MM.1S (cell line): ENCODE results near the gene CNTN5.

Experiments used
- DNase-seq: peaks from one replicate; pipeline ENCODE4 v3.0.0-alpha.2; 2015
- H2AFZ ChIP-seq: fragments of 300-600 bp; sonication (generic); 2 replicates; pipeline ENCODE4 v1.6.0; 2016; ENCODE audit warnings: antibody characterized with exemption, low read length
- H3F3A ChIP-seq: fragments of 300-600 bp; sonication (generic); 2 replicates; pipeline ENCODE4 v1.6.1; 2016; ENCODE audit warnings: mild to moderate bottlenecking, antibody characterized with exemption, low read length, moderate library complexity, mixed read lengths; ENCODE audit not compliant: insufficient read depth
- H3K27ac ChIP-seq: fragments of 300-600 bp; sonication (generic); 2 replicates; pipeline ENCODE4 v1.5.1; 2016; ENCODE audit warnings: mild to moderate bottlenecking, low read length
- H3K27me3 ChIP-seq: fragments of 300-600 bp; sonication (generic); replicated peaks from 2 replicates; pipeline ENCODE4 v1.6.0; 2016; ENCODE audit warnings: low read length; ENCODE audit not compliant: insufficient read depth
- H3K36me3 ChIP-seq: fragments of 300-600 bp; sonication (generic); replicated peaks from 2 replicates; pipeline ENCODE4 v1.6.1; 2016; ENCODE audit warnings: mild to moderate bottlenecking, low read length, mixed read lengths; ENCODE audit not compliant: insufficient read depth
- H3K4me1 ChIP-seq: fragments of 300-600 bp; sonication (generic); 2 replicates; pipeline ENCODE4 v1.6.1; 2016; ENCODE audit warnings: low read length, mixed read lengths
- H3K4me2 ChIP-seq: fragments of 300-600 bp; sonication (generic); 2 replicates; pipeline ENCODE4 v1.6.0; 2016; ENCODE audit warnings: low read depth, low read length
- H3K4me3 ChIP-seq: fragments of 300-600 bp; sonication (generic); 2 replicates; pipeline ENCODE4 v1.5.1; 2016; ENCODE audit warnings: low read length, mixed read lengths
- H3K79me2 ChIP-seq: fragments of 300-600 bp; sonication (generic); 2 replicates; pipeline ENCODE4 v1.6.1; 2016; ENCODE audit warnings: mixed run types, low read length, mixed read lengths
- H3K9ac ChIP-seq: fragments of 300-600 bp; sonication (generic); 2 replicates; pipeline ENCODE4 v1.6.1; 2016; ENCODE audit warnings: low read length, mixed read lengths
- H3K9me2 ChIP-seq: fragments of 300-600 bp; sonication (generic); replicated peaks from 2 replicates; pipeline ENCODE4 v1.6.1; 2016; ENCODE audit warnings: mild to moderate bottlenecking, low read length, mixed read lengths; ENCODE audit not compliant: insufficient read depth
- H3K9me3 ChIP-seq: fragments of 300-600 bp; sonication (generic); replicated peaks from 2 replicates; pipeline ENCODE4 v1.6.1; 2016; ENCODE audit warnings: mild to moderate bottlenecking, low read length, mixed read lengths; ENCODE audit not compliant: insufficient read depth
- H4K20me1 ChIP-seq: fragments of 300-600 bp; sonication (generic); 2 replicates; pipeline ENCODE4 v1.6.1; 2016; ENCODE audit warnings: mild to moderate bottlenecking, low read length, moderate library complexity, mixed read lengths; ENCODE audit not compliant: insufficient read depth
- EZH2 ChIP-seq: fragments of 300-600 bp; sonication (generic); optimal IDR thresholded peaks from 2 replicates; pipeline ENCODE3; 2017; ENCODE audit warnings: low read depth, mild to moderate bottlenecking, antibody characterized with exemption, low read length, mixed read lengths
- EZH2phosphoT487 ChIP-seq: fragments of 300-600 bp; sonication (generic); IDR thresholded peaks from 2 replicates; pipeline ENCODE4 v1.6.1; 2018; ENCODE audit warnings: antibody characterized with exemption, low read length
- TF ChIP-seq, protein P1 (sequence below): fragments of 300-600 bp; sonication (generic); IDR thresholded peaks from 2 replicates; pipeline ENCODE4 v1.5.1; 2016; ENCODE audit warnings: antibody characterized with exemption, low read length, mixed read lengths

The CNTN5 gene

GRCh38 chr11:99020352-99021225, at the start of gene CNTN5:
TSS of gene CNTN5 (plus strand) at chr11:99020949.
- DNase-seq = peak; percentile 91
- TF ChIP-seq, protein P1, sequence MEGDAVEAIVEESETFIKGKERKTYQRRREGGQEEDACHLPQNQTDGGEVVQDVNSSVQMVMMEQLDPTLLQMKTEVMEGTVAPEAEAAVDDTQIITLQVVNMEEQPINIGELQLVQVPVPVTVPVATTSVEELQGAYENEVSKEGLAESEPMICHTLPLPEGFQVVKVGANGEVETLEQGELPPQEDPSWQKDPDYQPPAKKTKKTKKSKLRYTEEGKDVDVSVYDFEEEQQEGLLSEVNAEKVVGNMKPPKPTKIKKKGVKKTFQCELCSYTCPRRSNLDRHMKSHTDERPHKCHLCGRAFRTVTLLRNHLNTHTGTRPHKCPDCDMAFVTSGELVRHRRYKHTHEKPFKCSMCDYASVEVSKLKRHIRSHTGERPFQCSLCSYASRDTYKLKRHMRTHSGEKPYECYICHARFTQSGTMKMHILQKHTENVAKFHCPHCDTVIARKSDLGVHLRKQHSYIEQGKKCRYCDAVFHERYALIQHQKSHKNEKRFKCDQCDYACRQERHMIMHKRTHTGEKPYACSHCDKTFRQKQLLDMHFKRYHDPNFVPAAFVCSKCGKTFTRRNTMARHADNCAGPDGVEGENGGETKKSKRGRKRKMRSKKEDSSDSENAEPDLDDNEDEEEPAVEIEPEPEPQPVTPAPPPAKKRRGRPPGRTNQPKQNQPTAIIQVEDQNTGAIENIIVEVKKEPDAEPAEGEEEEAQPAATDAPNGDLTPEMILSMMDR = peak; percentile 33
- TF ChIP-seq EZH2 = no peak
- Histone ChIP-seq H3K4me1 (peaks cover 4% of the 10 kb centered on the region; the same call in 1 of the 2 replicates), H2AFZ (peak within 1 kb of the TSS; percentile 90), H3K4me3 (peak within 1 kb of the TSS; percentile 70), H3F3A (0 out of 2 replicates have a peak, but pooled peaks cover 8% of the 10 kb centered on the region), H3K79me2 (no peaks in the 10 kb centered on the region), H3K9me2 (no peaks in the 10 kb centered on the region), H3K9ac (peak within 1 kb of the TSS; percentile 41; the same call in 1 of the 2 replicates), H3K27me3 (no peaks in the 10 kb centered on the region), H3K4me2 (peak within 1 kb of the TSS; percentile 78), H3K36me3 (no peaks in the 10 kb centered on the region), H3K27ac (peak within 1 kb of the TSS; percentile 39; the same call in 1 of the 2 replicates), H4K20me1 (no peaks in the 10 kb centered on the region), H3K9me3 (no peaks in the 10 kb centered on the region)

DNA sequence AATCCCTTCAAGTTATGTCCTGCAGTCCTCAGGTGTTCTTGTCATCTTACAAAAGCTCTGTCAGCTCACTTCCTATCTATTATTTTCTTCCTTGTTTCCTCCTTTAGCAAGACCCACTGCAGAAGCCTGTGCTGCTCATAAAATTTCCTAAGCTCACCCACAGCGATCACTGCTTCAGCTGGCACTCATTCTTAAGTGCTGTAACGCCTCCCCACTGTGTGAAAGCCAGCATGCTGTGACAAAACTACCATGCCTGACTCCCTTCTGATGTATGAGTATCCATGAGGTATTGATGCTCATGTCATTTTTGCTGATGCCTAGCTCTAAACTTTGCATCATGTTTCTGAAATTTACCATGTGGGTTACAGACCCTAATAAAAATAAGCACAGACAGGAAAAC, 41.5 kb upstream of the CNTN5 start:
- H3K9me2 ChIP-seq = no peaks in the 10 kb centered on the region
- no peak overlapping the region for H3K9ac ChIP-seq
- H3K27ac ChIP-seq = no peak overlapping the region
- no peaks in the 10 kb centered on the region for H3K36me3 ChIP-seq
- H2AFZ ChIP-seq = no peak overlapping the region
- no peaks in the 10 kb centered on the region for H3K27me3 ChIP-seq
- H3K4me2 ChIP-seq = no peak overlapping the region
- no peaks in the 10 kb centered on the region for H3K4me1 ChIP-seq
- no peak overlapping the region for H3K4me3 ChIP-seq
- H3F3A ChIP-seq = no peaks in the 10 kb centered on the region
- DNase-seq = no peak
- H3K79me2 ChIP-seq = no peaks in the 10 kb centered on the region
- no peak for TF ChIP-seq EZH2phosphoT487
- TF ChIP-seq, protein P1 = no peak
- no peak for TF ChIP-seq EZH2
- H4K20me1 ChIP-seq = no peaks in the 10 kb centered on the region
- no peaks in the 10 kb centered on the region for H3K9me3 ChIP-seq

DNA sequence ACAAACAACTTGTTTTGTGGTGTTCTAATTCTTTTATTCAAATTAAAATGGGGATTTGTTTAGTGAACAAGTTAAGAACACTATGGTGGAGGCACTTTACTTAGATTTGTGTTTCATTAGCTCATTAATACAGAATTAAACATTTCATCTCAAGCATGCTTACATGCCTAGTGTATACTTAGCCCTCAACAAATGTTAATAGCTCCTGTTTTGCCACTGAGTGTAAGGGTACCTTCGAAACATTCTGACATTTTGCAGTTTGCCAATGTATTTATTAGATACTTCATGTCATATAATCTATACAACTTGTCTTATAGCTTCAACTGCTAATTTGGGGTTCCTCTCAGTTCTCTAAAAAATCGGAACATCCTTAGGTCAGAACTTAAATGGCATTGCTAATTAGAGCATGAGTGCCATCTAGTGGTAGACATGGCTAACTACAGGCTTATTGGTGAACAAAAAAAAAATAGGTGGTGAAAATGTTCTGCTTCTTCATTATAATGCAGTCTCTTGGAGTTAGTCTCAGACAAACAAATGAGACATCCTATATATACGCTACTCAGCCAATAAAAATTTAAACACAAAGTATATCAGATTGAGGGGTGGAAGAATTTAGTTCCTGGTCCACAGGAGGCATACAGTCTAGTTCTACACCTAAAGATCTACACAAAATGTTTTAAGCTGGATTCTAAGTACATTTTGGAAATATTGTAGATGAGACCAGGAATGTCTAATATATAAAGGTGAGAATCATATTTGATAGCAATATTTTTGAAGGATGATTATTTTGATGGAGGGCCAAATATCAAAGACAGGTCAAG, 4.9 kb upstream of the CNTN5 start:
- Histone ChIP-seq H3K9me3 (no peaks in the 10 kb centered on the region), H3K27me3 (no peaks in the 10 kb centered on the region), H3K4me1 (no peaks in the 10 kb centered on the region), H3K79me2 (no peaks in the 10 kb centered on the region), H3K27ac (no peak overlapping the region), H2AFZ (no peak overlapping the region), H3K9me2 (no peaks in the 10 kb centered on the region), H3K36me3 (no peaks in the 10 kb centered on the region), H3K9ac (no peak overlapping the region), H3F3A (0 out of 2 replicates have a peak, but pooled peaks cover under 1% of the 10 kb centered on the region), H4K20me1 (no peaks in the 10 kb centered on the region), H3K4me2 (peak overlapping the region; percentile 21; the same call in 1 of the 2 replicates), H3K4me3 (no peak overlapping the region)
- peak; percentile 67 for DNase-seq
- no peak for TF ChIP-seq EZH2
- TF ChIP-seq, protein P1 = peak; percentile 93
